OCI-LY1 (cell line): ENCODE measurements around the gene CD101.

Source experiments
- EZH2 ChIP-seq: fragments of 200-600 bp; sonication (generic), shearing (Covaris generic); IDR thresholded peaks from 2 replicates; pipeline ENCODE4 v1.8.0; 2017; ENCODE audit warnings: borderline replicate concordance, mixed run types, mild to moderate bottlenecking, antibody characterized with exemption, low read length, moderate library complexity, mixed read lengths
- TF ChIP-seq, protein P1 (sequence below): fragments of 200-600 bp; sonication (generic), shearing (Covaris generic); IDR thresholded peaks from 2 replicates; pipeline ENCODE4 v1.5.1; 2017; ENCODE audit warnings: mild to moderate bottlenecking, antibody characterized with exemption, low read length, moderate library complexity, mixed read lengths

DNA sequence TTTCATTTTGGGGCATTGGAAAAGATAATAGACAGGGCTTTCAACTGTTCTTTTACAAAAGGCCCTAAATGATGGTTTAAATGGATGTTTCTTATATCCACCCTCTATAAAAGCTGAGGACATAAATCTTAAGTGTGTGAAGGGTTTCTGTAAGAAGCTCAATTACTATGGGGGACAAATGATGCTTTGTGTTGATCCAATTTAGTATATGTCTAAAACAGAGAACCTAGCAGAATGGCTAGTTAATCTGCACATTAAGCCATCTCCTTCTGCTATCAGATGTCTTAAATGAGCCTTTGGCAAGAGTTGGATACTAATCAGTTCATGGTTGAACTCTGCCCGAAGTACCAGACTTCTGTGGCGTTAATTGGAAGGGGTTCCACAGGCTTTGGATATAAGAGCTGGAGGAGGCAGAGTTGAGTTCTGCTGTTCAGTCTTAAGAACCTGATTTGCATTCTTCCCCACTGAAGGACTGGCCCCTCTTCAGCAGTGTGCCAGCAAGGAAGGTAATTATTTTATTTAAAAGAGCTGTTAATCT lies 48.8 kb upstream of the CD101 start:
- TF ChIP-seq, protein P1, sequence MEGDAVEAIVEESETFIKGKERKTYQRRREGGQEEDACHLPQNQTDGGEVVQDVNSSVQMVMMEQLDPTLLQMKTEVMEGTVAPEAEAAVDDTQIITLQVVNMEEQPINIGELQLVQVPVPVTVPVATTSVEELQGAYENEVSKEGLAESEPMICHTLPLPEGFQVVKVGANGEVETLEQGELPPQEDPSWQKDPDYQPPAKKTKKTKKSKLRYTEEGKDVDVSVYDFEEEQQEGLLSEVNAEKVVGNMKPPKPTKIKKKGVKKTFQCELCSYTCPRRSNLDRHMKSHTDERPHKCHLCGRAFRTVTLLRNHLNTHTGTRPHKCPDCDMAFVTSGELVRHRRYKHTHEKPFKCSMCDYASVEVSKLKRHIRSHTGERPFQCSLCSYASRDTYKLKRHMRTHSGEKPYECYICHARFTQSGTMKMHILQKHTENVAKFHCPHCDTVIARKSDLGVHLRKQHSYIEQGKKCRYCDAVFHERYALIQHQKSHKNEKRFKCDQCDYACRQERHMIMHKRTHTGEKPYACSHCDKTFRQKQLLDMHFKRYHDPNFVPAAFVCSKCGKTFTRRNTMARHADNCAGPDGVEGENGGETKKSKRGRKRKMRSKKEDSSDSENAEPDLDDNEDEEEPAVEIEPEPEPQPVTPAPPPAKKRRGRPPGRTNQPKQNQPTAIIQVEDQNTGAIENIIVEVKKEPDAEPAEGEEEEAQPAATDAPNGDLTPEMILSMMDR = no peak
- no peak for TF ChIP-seq EZH2
